Panc1 (cell line): ENCODE data around the gene KDM4B. TPM values are rescaled to one million over a fixed set of nuclear protein-coding genes. Genes with fewer than 3 reads are reported as not detected.

Source experiments
- ATAC-seq: fragments of 200-7000 bp; cut with Tn5 transposase; 2 replicates; pipeline ENCODE4 v1.9.1; 2020; ENCODE audit warnings: mild to moderate bottlenecking, moderate library complexity
- BruUV-seq: library from RNA; stranded (reverse); fragments of 400-500 nt; replicated peaks from 2 replicates; lab custom pipeline; 2021; lab: Mats Ljungman, UMichigan
- CTCF ChIA-PET: fragments of 300-600 bp; sonication (Branson Sonifier 250); formaldehyde crosslinking; loops from one replicate; lab custom pipeline; 2022; ENCODE audit warnings: antibody characterized with exemption; lab: Charles Lee
- POLR2A ChIA-PET: fragments of 300-600 bp; sonication (Branson Sonifier 250); formaldehyde crosslinking; loops from one replicate; lab custom pipeline; 2022; ENCODE audit warnings: antibody characterized with exemption; lab: Charles Lee
- DNase-seq: peaks from one replicate; pipeline ENCODE4 v3.0.0-alpha.2; 2010; ENCODE audit warnings: low read depth, low spot score
- H3K27ac ChIP-seq: 2 replicates; pipeline ENCODE4 v1.5.1; 2011; ENCODE audit warnings: mild to moderate bottlenecking, low read length, inconsistent platforms
- H3K27me3 ChIP-seq: fragments of 200-500 bp; sonication (Bioruptor generic); 2 replicates; pipeline ENCODE4 v1.6.0; 2014; ENCODE audit warnings: low read length, inconsistent platforms; ENCODE audit not compliant: control insufficient read depth, insufficient read depth
- H3K36me3 ChIP-seq: fragments of 200-500 bp; sonication (Bioruptor generic); 2 replicates; pipeline ENCODE4 v1.5.1; 2014; ENCODE audit warnings: inconsistent platforms, mild to moderate bottlenecking, low read length, moderate library complexity; ENCODE audit not compliant: control insufficient read depth, insufficient read depth
- H3K4me1 ChIP-seq: 2 replicates; pipeline ENCODE4 v1.5.1; 2011; ENCODE audit warnings: inconsistent platforms, mild to moderate bottlenecking, low read length, moderate library complexity; ENCODE audit not compliant: control insufficient read depth, insufficient read depth
- H3K4me3 ChIP-seq, 2 experiments: 2 replicates each; pipeline ENCODE4 v1.5.1; 2011 to 2012; ENCODE audit warnings: low read depth in 2 of 2, low read length in 2 of 2, mild to moderate bottlenecking in 2 of 2, inconsistent platforms in 1 of 2, moderate library complexity in 1 of 2
- H3K9me3 ChIP-seq: fragments of 200-500 bp; sonication (Bioruptor generic); 2 replicates; pipeline ENCODE4 v1.5.1; 2014; ENCODE audit warnings: low read depth, mild to moderate bottlenecking, inconsistent platforms, low read length, moderate library complexity; ENCODE audit not compliant: control insufficient read depth, insufficient read depth
- POLR2AphosphoS5 ChIP-seq: IDR thresholded peaks from 2 replicates; pipeline ENCODE4 v1.6.1; 2012; ENCODE audit warnings: mild to moderate bottlenecking, low read depth, low read length, moderate library complexity
- REST ChIP-seq, 2 experiments: IDR thresholded peaks; 2 replicates each; pipeline ENCODE4 v1.6.1; 2011 to 2012; ENCODE audit warnings: low read depth in 2 of 2, control low read depth in 1 of 2, low read length in 1 of 2, mild to moderate bottlenecking in 1 of 2, moderate library complexity in 1 of 2; ENCODE audit not compliant: insufficient read depth in 1 of 2
- SIN3A ChIP-seq: IDR thresholded peaks from 2 replicates; pipeline ENCODE4 v1.6.1; 2012; ENCODE audit warnings: low read depth, mild to moderate bottlenecking, low read length, moderate library complexity, borderline replicate concordance; ENCODE audit not compliant: insufficient read depth
- TCF7L2 ChIP-seq: IDR thresholded peaks from 2 replicates; pipeline ENCODE4 v1.6.1; 2011; ENCODE audit warnings: mild to moderate bottlenecking, low read depth, low read length, inconsistent platforms
- in situ Hi-C: cut with HindIII; loops from 2 replicates; pipeline ENCODE4 v1.10.0; 2016; ENCODE audit warnings: low sequenced_read_pairs, low pct_unique_long_range_greater_than_20kb
- intact Hi-C: fragments of 100-400 bp; cut with micrococcal nuclease; formaldehyde crosslinking; loops from one replicate; pipeline ENCODE4 v1.10.0; 2022; ENCODE audit not compliant: unreplicated experiment
- total RNA-seq: library from RNA; stranded (reverse); gene quantifications from one replicate; pipeline ENCODE4 v1.2.1, GENCODE V29; 2021; ENCODE audit not compliant: unreplicated experiment
- TF ChIP-seq, protein P1 (sequence below): fragments of 450-650 bp; IDR thresholded peaks from 2 replicates; pipeline ENCODE4 v1.5.1; 2017; ENCODE audit warnings: mild to moderate bottlenecking

KDM4B gene
- total RNA-seq, 1 experiment from 2014 or later, result 18.4 TPM

DNA sequence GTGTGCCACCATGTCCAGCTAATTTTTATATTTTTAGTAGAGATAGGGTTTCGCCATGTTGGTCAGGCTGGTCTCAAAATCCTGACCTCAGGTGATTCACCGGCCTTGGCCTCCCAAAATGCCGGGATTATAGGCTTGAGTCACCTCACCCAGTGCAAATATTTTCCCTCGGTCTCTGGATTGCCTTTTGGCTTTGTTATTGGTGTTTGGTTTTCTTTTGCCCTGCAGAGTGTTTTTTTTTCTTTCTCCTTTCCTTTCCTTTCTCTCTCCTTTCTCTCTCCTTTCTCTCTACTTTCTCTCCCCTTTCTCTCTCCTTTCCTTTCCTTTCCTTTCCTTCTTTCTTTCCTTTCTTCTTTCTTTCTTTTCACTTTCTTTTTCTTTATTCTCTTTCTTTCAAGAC lies 33.2 kb downstream of the KDM4B start:
- intact Hi-C loops, result no loop called here
- peak; percentile 60 for ATAC-seq
- peaks cover 5% of the 10 kb centered on the region; the same call in 1 of the 2 replicates for H3K4me1 ChIP-seq
- DNase-seq, result peak; percentile 8
- no peaks in the 10 kb centered on the region for H3K9me3 ChIP-seq
- ChIA-PET POLR2A (no interaction called here), CTCF (interaction anchor here (0.6 to 1.6 kb wide), 4 partner anchors 22 to 323 kb away, joined by 5 to 7 read pairs (median 6); no protein-coding TSS in a partner anchor)
- in situ Hi-C loops, result no loop called here
- no peak for TF ChIP-seq TCF7L2
- TF ChIP-seq, protein P1, sequence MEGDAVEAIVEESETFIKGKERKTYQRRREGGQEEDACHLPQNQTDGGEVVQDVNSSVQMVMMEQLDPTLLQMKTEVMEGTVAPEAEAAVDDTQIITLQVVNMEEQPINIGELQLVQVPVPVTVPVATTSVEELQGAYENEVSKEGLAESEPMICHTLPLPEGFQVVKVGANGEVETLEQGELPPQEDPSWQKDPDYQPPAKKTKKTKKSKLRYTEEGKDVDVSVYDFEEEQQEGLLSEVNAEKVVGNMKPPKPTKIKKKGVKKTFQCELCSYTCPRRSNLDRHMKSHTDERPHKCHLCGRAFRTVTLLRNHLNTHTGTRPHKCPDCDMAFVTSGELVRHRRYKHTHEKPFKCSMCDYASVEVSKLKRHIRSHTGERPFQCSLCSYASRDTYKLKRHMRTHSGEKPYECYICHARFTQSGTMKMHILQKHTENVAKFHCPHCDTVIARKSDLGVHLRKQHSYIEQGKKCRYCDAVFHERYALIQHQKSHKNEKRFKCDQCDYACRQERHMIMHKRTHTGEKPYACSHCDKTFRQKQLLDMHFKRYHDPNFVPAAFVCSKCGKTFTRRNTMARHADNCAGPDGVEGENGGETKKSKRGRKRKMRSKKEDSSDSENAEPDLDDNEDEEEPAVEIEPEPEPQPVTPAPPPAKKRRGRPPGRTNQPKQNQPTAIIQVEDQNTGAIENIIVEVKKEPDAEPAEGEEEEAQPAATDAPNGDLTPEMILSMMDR, result no peak
- TF ChIP-seq REST (IDR thresholded peaks at IDR 0.05; ENCODE audit: insufficient read depth in 1 of 2, low read depth in 2 of 2, low read length in 1 of 2), result no peak
- no peak overlapping the region for H3K27ac ChIP-seq
- no peak overlapping the region for H3K4me3 ChIP-seq
- BruUV-seq, result no TSS peak
- no peaks in the 10 kb centered on the region for H3K36me3 ChIP-seq
- H3K27me3 ChIP-seq, result no peaks in the 10 kb centered on the region

DNA sequence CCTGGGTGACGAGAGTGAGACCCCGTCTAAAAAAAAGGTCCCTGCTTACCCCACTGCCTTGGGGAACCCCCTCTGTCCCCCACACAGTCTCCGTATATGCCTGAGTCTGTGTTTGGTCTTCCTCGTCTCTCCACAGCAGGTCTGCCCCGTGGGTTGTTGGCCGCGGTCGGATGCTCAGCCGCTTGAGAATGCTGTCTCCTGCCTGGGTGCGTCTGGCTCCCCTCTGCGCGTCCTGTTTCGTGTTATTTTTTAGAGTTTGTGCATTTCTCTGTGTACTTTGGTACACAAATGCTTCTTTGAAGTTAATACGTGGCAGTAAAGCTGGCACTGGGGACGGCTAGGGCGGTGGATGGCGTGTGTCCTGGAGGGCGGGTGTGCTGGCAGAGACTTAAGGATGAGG lies 34.9 kb downstream of the KDM4B start:
- no peak overlapping the region for H3K4me3 ChIP-seq
- H3K27ac ChIP-seq, result no peak overlapping the region
- DNase-seq (no peak), ATAC-seq (no peak)
- ChIA-PET POLR2A (no interaction called here), CTCF (interaction anchor here (0.8 kb wide), 1 partner anchor 24 kb away, joined by 3 read pairs; no protein-coding TSS in a partner anchor)
- TF ChIP-seq SIN3A (no peak), POLR2AphosphoS5 (no peak), TCF7L2 (no peak)
- TF ChIP-seq, protein P1, result no peak
- no peaks in the 10 kb centered on the region for H3K9me3 ChIP-seq
- intact Hi-C loops, result no loop called here
- no peaks in the 10 kb centered on the region for H3K27me3 ChIP-seq
- in situ Hi-C loops, result no loop called here
- H3K36me3 ChIP-seq, result no peaks in the 10 kb centered on the region
- no TSS peak for BruUV-seq
- peaks cover 5% of the 10 kb centered on the region; the same call in 1 of the 2 replicates for H3K4me1 ChIP-seq
